H9 (cell line): Measurements from ENCODE around the gene CMPK2. TPM values are rescaled to one million over a fixed set of nuclear protein-coding genes. Genes with fewer than 3 reads are reported as not detected.
A peak's percentile ranks its signal among the peaks of the same experiment; 100 is the strongest.

ENCODE experiments used
- DNase-seq: peaks from one replicate; pipeline ENCODE4 v3.0.0-alpha.2; 2017
- H2AFZ ChIP-seq: one replicate; pipeline ENCODE4 v1.6.1; 2013; ENCODE audit warnings: mild to moderate bottlenecking, low read length, control low read depth, moderate library complexity
- H2AK5ac ChIP-seq: 2 replicates; pipeline ENCODE4 v1.6.1; 2013; ENCODE audit warnings: low read length, control low read depth, mixed read lengths; ENCODE audit not compliant: insufficient read length
- H2BK120ac ChIP-seq: one replicate; pipeline ENCODE4 v1.6.1; 2013; ENCODE audit warnings: low read depth, mild to moderate bottlenecking, low read length, control low read depth, inconsistent platforms; ENCODE audit not compliant: poor library complexity, severe bottlenecking
- H2BK12ac ChIP-seq: 2 replicates; pipeline ENCODE4 v1.6.1; 2013; ENCODE audit warnings: low read length, control low read depth, mixed read lengths, low read depth; ENCODE audit not compliant: insufficient read length
- H2BK15ac ChIP-seq: 2 replicates; pipeline ENCODE4 v1.6.1; 2013; ENCODE audit warnings: low read depth, low read length, control low read depth
- H2BK20ac ChIP-seq: one replicate; pipeline ENCODE4 v1.6.1; 2013; ENCODE audit warnings: low read depth, mild to moderate bottlenecking, low read length, control low read depth, inconsistent platforms; ENCODE audit not compliant: poor library complexity, severe bottlenecking
- H2BK5ac ChIP-seq: 2 replicates; pipeline ENCODE4 v1.6.1; 2013; ENCODE audit warnings: low read length, control low read depth, mixed read lengths; ENCODE audit not compliant: insufficient read length
- H3K14ac ChIP-seq: 2 replicates; pipeline ENCODE4 v1.6.1; 2013; ENCODE audit warnings: low read length, control low read depth; ENCODE audit not compliant: insufficient read depth
- H3K18ac ChIP-seq: 2 replicates; pipeline ENCODE4 v1.6.1; 2013; ENCODE audit warnings: low read depth, mild to moderate bottlenecking, mixed read lengths, low read length, control low read depth; ENCODE audit not compliant: insufficient read length
- H3K23ac ChIP-seq: 2 replicates; pipeline ENCODE4 v1.6.1; 2013; ENCODE audit warnings: low read length, control low read depth, mixed read lengths, low read depth; ENCODE audit not compliant: insufficient read length
- H3K23me2 ChIP-seq: 2 replicates; pipeline ENCODE4 v1.6.1; 2013; ENCODE audit warnings: low read depth, mild to moderate bottlenecking, mixed read lengths, low read length, control low read depth; ENCODE audit not compliant: insufficient read length, poor library complexity, severe bottlenecking
- H3K27ac ChIP-seq: 2 replicates; pipeline ENCODE4 v1.5.1; 2013; ENCODE audit warnings: low read length, control low read depth, mixed read lengths, low read depth; ENCODE audit not compliant: insufficient read length
- H3K27me3 ChIP-seq: 2 replicates; pipeline ENCODE4 v1.6.1; 2013; ENCODE audit warnings: low read length, control low read depth, inconsistent platforms; ENCODE audit not compliant: insufficient read depth
- H3K4ac ChIP-seq: 2 replicates; pipeline ENCODE4 v1.6.1; 2013; ENCODE audit warnings: low read depth, mild to moderate bottlenecking, control low read depth, inconsistent platforms, low read length, moderate library complexity
- H3K4me1 ChIP-seq: 2 replicates; pipeline ENCODE4 v1.6.1; 2013; ENCODE audit warnings: low read length, control low read depth, inconsistent platforms; ENCODE audit not compliant: insufficient read depth
- H3K4me2 ChIP-seq: 2 replicates; pipeline ENCODE4 v1.6.1; 2013; ENCODE audit warnings: low read length, control low read depth, mixed read lengths; ENCODE audit not compliant: insufficient read length, insufficient read depth
- H3K56ac ChIP-seq: 2 replicates; pipeline ENCODE4 v1.6.1; 2013; ENCODE audit warnings: low read depth, mild to moderate bottlenecking, mixed read lengths, low read length, control low read depth; ENCODE audit not compliant: insufficient read length
- H3K79me1 ChIP-seq: 2 replicates; pipeline ENCODE4 v1.6.1; 2013; ENCODE audit warnings: low read depth, mild to moderate bottlenecking, moderate library complexity, low read length, control low read depth, inconsistent platforms; ENCODE audit not compliant: insufficient read depth, poor library complexity, severe bottlenecking
- H3K79me2 ChIP-seq: 2 replicates; pipeline ENCODE4 v1.6.1; 2013; ENCODE audit warnings: low read length, control low read depth, inconsistent platforms; ENCODE audit not compliant: insufficient read depth
- H3K9ac ChIP-seq: 2 replicates; pipeline ENCODE4 v1.6.1; 2013; ENCODE audit warnings: low read length, control low read depth, mixed read lengths; ENCODE audit not compliant: insufficient read length; ENCODE audit errors: extremely low read depth
- H3K9me3 ChIP-seq: one replicate; pipeline ENCODE4 v1.6.1; 2013; ENCODE audit warnings: low read depth, low read length, inconsistent platforms; ENCODE audit not compliant: control insufficient read depth
- H3T11ph ChIP-seq: one replicate; pipeline ENCODE4 v1.6.1; 2013; ENCODE audit warnings: mild to moderate bottlenecking, low read length, control low read depth, inconsistent platforms
- H4K20me1 ChIP-seq: one replicate; pipeline ENCODE4 v1.6.1; 2013; ENCODE audit not compliant: control insufficient read depth, insufficient read length, insufficient read depth
- H4K5ac ChIP-seq: 2 replicates; pipeline ENCODE4 v1.6.1; 2013; ENCODE audit warnings: low read depth, mild to moderate bottlenecking, mixed read lengths, low read length, control low read depth; ENCODE audit not compliant: insufficient read length
- H4K8ac ChIP-seq: replicated peaks from 2 replicates; pipeline ENCODE4 v1.6.1; 2013; ENCODE audit warnings: low read length, control low read depth, mixed read lengths, low read depth; ENCODE audit not compliant: insufficient read length
- H4K91ac ChIP-seq: 2 replicates; pipeline ENCODE4 v1.6.1; 2013; ENCODE audit warnings: low read depth, mild to moderate bottlenecking, moderate library complexity, mixed read lengths, low read length, control low read depth; ENCODE audit not compliant: insufficient read length
- H3K27ac Mint-ChIP-seq, 3 experiments: 2 replicates in 2 of 3; 3 replicates in 1 of 3; pipeline ENCODE4 v1.8.0; 2020 to 2021; ENCODE audit warnings: mixed read lengths in 3 of 3, mild to moderate bottlenecking in 1 of 3, moderate library complexity in 1 of 3
- H3K27me3 Mint-ChIP-seq: 2 replicates; pipeline ENCODE4 v1.8.0; 2021; ENCODE audit warnings: low read depth, mild to moderate bottlenecking, moderate library complexity, mixed read lengths
- H3K36me3 Mint-ChIP-seq, 3 experiments: 2 replicates in 2 of 3; 3 replicates in 1 of 3; pipeline ENCODE4 v1.8.0; 2020 to 2021; ENCODE audit warnings: low read depth in 3 of 3, mixed read lengths in 3 of 3; ENCODE audit not compliant: insufficient read depth in 1 of 3
- H3K4me1 Mint-ChIP-seq, 2 experiments: 2 replicates each; pipeline ENCODE4 v1.8.0; 2020; ENCODE audit warnings: mixed read lengths in 2 of 2
- H3K4me3 Mint-ChIP-seq, 2 experiments: 2 replicates in 1 of 2; 3 replicates in 1 of 2; pipeline ENCODE4 v1.8.0; 2020 to 2021; ENCODE audit warnings: mild to moderate bottlenecking in 2 of 2, mixed read lengths in 2 of 2, moderate library complexity in 1 of 2
- H3K9me3 Mint-ChIP-seq, 2 experiments: 2 replicates in 1 of 2; 3 replicates in 1 of 2; pipeline ENCODE4 v1.8.0; 2020; ENCODE audit warnings: mild to moderate bottlenecking in 2 of 2, mixed read lengths in 2 of 2, moderate library complexity in 1 of 2
- CTCF ChIP-seq: fragments of 200-600 bp; sonication (generic); conservative IDR thresholded peaks from 3 replicates; pipeline ENCODE4 v1.8.0; 2021; ENCODE audit warnings: antibody characterized with exemption, mild to moderate bottlenecking
- WGBS: extraction: QIAGEN DNeasy Blood & Tissue Kit; methylation state at CpG from one replicate; pipeline ENCODE4 v1.1.7; 2013; ENCODE audit warnings: missing lambda C conversion rate, low lambda C conversion rate, mixed read lengths; ENCODE audit not compliant: insufficient read length; ENCODE audit errors: extremely low coverage; 5-methylcytosine and 5-hydroxymethylcytosine counted together
- total RNA-seq: library from RNA; stranded (reverse); gene quantifications from 2 replicates; pipeline ENCODE4 v1.2.1, GENCODE V29; 2021

Gene CMPK2
- total RNA-seq, 1 experiment from 2014 or later, result 0.90 TPM

- Histone ChIP-seq H3K79me2 (no peaks in the 10 kb centered on the region), H3K27me3 (no peaks in the 10 kb centered on the region; the same call in 1 of the 2 replicates), H3K56ac (no peak overlapping the region), H2BK5ac (no peak overlapping the region), H3K23me2 (no peaks in the 10 kb centered on the region), H2AFZ (no peak overlapping the region), H4K8ac (no peak overlapping the region), H4K5ac (no peak overlapping the region), H3K27ac (no peak overlapping the region), H3K4me2 (no peak overlapping the region), H2BK15ac (no peak overlapping the region; the same call in 1 of the 2 replicates), H3K18ac (peak overlapping the region; percentile 43), H2BK20ac (peak overlapping the region; percentile 12), H3K23ac (no peak overlapping the region), H2BK12ac (no peak overlapping the region), H3K4me1 (no peaks in the 10 kb centered on the region), H3K14ac (peak overlapping the region; percentile 50; the same call in 1 of the 2 replicates), H2BK120ac (no peak overlapping the region), H3T11ph (no peak overlapping the region), H2AK5ac (no peak overlapping the region), H3K9me3 (no peaks in the 10 kb centered on the region), H3K4ac (no peak overlapping the region), H3K9ac (no peak overlapping the region), H3K79me1 (no peaks in the 10 kb centered on the region), H4K91ac (no peak overlapping the region), H4K20me1 (no peaks in the 10 kb centered on the region)
- Mint-ChIP-seq H3K4me3 (no peak overlapping the region), H3K27ac (no peak overlapping the region; a peak in 1 of 7 replicates), H3K4me1 (peaks cover 8 to 9% of the 10 kb centered on the region in 2 experiments), H3K36me3 (peaks cover 0 to 8% (median 6%) of the 10 kb centered on the region in 3 experiments; a peak in 4 of 7 replicates), H3K9me3 (peaks cover 4 to 7% of the 10 kb centered on the region in 2 experiments; a peak in 3 of 5 replicates), H3K27me3 (peaks cover 69% of the 10 kb centered on the region)
- DNase-seq, result no peak
- TF ChIP-seq CTCF, result no peak
- no CpG with 5 or more reads among the region's 12 CpGs for WGBS
These were observed 52.7 kb downstream of the CMPK2 start for GRCh38 chr2:6812857-6813530.
